ENCODE data around the gene PDE6B. TPM values are rescaled to one million over a fixed set of nuclear protein-coding genes. Genes with fewer than 3 reads are reported as not detected.

PDE6B gene
- total and polyA plus RNA-seq, 4 donors: 2.7 to 24.6 (median 12.0) TPM

GRCh38 chr4:664713-665231 is 39.4 kb downstream of the PDE6B start:
- TF ChIP-seq CTCF (IDR thresholded peaks at IDR 0.05; ENCODE audit: control extremely low read depth, extremely low read depth): no peak
- Histone ChIP-seq H3K4me3 (no peak overlapping the region), H3K9me3 (ENCODE audit: control insufficient read depth in 4 of 4, insufficient read depth in 3 of 4, low read length in 3 of 4) (no peaks in the 10 kb centered on the region), H3K9ac (ENCODE audit: insufficient read depth in 1 of 2, low read length in 2 of 2) (no peak overlapping the region), H3K4me1 (ENCODE audit: control insufficient read depth in 5 of 5, insufficient read depth in 5 of 5, low read length in 5 of 5) (peaks cover 0 to 7% (median 0%) of the 10 kb centered on the region in 5 donors), H3K27me3 (ENCODE audit: control insufficient read depth in 3 of 3, insufficient read depth in 3 of 3, low read length in 2 of 3) (no peaks in the 10 kb centered on the region), H3K36me3 (ENCODE audit: control insufficient read depth in 4 of 4, insufficient read depth in 4 of 4, low read length in 4 of 4) (no peaks in the 10 kb centered on the region), H3K27ac (ENCODE audit: low read depth in 1 of 2, low read length in 1 of 2) (no peak overlapping the region)
- peak in 1 of 3 donors; percentile 6 for DNase-seq
- ATAC-seq (ENCODE audit: insufficient read depth, low FRiP score): no peak
- 97 to 98% methylated on average over 24 of the region's 24 CpGs for whole genome bisulfite sequencing, 2 donors

DNA sequence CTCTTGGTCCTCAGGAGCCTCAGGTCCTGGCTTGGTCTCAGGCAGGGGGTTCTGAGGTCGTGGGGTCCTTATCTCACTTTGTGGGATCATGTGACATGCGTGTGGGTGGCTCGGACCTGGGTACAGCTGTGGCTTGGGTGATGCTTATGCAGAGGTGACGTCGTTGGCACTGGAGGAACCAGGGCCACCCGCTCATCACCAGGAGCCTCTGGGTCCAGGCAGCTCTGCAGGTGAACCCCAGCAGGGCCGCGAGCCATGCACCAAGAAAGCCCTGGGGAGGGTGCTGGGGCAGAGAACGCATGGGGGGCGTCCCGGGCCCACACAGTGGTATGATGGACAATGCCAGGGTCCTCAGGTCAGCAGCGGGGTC is 40.0 kb downstream of the PDE6B start:
- ATAC-seq (ENCODE audit: insufficient read depth, low FRiP score): no peak
- H3K9me3 ChIP-seq (ENCODE audit: control insufficient read depth in 4 of 4, insufficient read depth in 3 of 4, low read length in 3 of 4): no peaks in the 10 kb centered on the region
- peaks cover 0 to 7% (median 0%) of the 10 kb centered on the region in 5 donors for H3K4me1 ChIP-seq (ENCODE audit: control insufficient read depth in 5 of 5, insufficient read depth in 5 of 5, low read length in 5 of 5)
- no peak overlapping the region for H3K9ac ChIP-seq (ENCODE audit: insufficient read depth in 1 of 2, low read length in 2 of 2)
- H3K27me3 ChIP-seq (ENCODE audit: control insufficient read depth in 3 of 3, insufficient read depth in 3 of 3, low read length in 2 of 3): no peaks in the 10 kb centered on the region
- peak in 1 of 3 donors; percentile 4 for DNase-seq
- no peak overlapping the region for H3K4me3 ChIP-seq
- H3K36me3 ChIP-seq (ENCODE audit: control insufficient read depth in 4 of 4, insufficient read depth in 4 of 4, low read length in 4 of 4): no peaks in the 10 kb centered on the region
- H3K27ac ChIP-seq (ENCODE audit: low read depth in 1 of 2, low read length in 1 of 2): no peak overlapping the region
- TF ChIP-seq CTCF (IDR thresholded peaks at IDR 0.05; ENCODE audit: control extremely low read depth, extremely low read depth): no peak
- 90 to 92% methylated on average over 12 of the region's 12 CpGs for WGBS, 2 donors

DNA sequence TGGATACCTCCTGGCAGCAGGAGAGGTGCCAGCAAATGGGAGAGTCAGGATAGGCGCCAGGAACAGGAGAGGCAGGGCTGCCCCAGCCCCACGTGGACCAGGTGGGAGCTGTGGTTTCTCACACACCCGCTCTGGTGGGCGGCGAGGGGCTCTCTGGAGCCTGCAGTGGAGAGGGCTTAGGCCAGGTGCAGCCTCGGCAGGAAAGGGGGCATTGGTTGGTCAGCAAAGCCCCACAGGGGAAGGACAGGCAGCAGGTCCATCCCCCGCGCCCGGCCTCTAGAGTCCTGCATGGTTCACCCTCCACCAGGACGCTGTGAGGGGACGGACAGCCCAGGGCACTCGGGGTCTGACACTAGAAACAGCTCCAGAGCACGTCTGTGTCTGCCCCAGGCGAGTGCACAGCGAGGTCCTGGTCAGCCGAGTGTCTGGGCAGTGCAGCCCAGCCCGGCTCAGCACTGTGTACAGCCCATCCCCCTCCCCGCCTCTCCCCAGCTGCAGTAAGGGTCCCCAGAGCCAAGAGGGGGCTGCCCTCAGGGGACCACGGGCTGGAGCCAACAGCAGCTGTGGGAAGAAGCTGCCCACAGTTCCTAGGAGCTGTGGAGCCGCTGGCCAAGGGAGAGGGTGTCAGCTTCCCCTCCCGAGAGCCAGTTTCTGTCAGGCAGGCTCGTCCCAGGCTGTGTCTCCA is 40.5 kb downstream of the PDE6B start:
- ATAC-seq (ENCODE audit: insufficient read depth, low FRiP score) (no peak), DNase-seq (peak in 1 of 3 donors; percentile 12)
- Histone ChIP-seq H3K4me1 (ENCODE audit: control insufficient read depth in 5 of 5, insufficient read depth in 5 of 5, low read length in 5 of 5) (peaks cover 0 to 7% (median 0%) of the 10 kb centered on the region in 5 donors), H3K4me3 (no peak overlapping the region), H3K36me3 (ENCODE audit: control insufficient read depth in 4 of 4, insufficient read depth in 4 of 4, low read length in 4 of 4) (no peaks in the 10 kb centered on the region), H3K9ac (ENCODE audit: insufficient read depth in 1 of 2, low read length in 2 of 2) (no peak overlapping the region), H3K27ac (ENCODE audit: low read depth in 1 of 2, low read length in 1 of 2) (no peak overlapping the region), H3K9me3 (ENCODE audit: control insufficient read depth in 4 of 4, insufficient read depth in 3 of 4, low read length in 3 of 4) (no peaks in the 10 kb centered on the region), H3K27me3 (ENCODE audit: control insufficient read depth in 3 of 3, insufficient read depth in 3 of 3, low read length in 2 of 3) (no peaks in the 10 kb centered on the region)
- 68 to 83% methylated on average over 20 to 22 of the region's 22 CpGs for WGBS, 2 donors
- TF ChIP-seq CTCF (IDR thresholded peaks at IDR 0.05; ENCODE audit: control extremely low read depth, extremely low read depth): no peak
